Activated CD4-positive, alpha-beta T cell treated with anti-CD3 and anti-CD28 coated beads for 1 hour (primary cell): ENCODE results near the gene CSH1.
"Not testable (repeated sequence)": the region's sequence is repeated elsewhere in the genome, so short reads cannot be mapped to it uniquely, and the experiment has no call there.

Experiments used
- DNase-seq: peaks from one replicate; pipeline ENCODE4 v3.0.0-alpha.2; 2020

CSH1 gene

DNA sequence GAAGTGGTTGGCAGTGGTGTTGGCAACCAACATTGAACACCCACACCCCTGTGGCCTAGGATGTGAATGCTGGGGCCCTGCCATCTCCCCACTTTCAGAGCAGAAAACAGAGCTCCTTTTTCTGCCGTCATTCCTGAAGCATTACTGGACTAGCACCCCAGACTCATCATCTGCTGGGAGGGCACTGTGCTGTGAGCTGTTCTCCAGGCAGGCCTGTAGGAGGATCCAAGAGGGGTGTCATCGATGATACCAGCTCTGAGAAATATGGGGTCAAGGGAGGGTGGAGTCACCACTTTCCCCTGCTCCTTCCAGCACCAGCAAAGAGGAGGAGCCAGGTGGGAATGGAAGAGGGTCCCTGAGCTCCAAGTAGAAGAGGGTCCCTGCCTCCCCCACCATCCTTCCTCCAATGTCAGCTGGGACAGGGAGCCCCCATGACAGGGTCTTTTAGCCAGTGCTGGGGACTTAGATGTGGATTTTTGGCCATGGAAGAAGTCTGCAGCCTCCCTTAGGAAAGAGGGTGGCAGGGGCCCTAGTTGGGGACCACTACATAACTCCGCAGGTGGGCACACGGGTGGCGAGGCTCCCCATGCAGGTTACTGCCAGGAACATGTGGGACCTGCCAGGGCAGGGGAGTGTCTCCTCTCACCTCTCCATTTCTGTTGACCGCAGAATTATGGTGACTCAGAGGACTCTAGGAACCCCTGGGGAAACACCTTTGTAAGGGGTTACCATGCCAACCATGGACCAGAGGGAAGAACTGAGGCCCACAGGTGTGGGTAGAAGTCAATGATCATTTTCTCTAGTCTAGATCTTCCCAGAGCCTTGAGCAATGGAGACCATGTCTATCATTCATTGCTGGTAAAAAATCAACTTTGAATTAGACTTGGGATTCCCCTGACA is 2.8 kb upstream of the CSH1 start:
- not testable (repeated sequence) for DNase-seq

DNA sequence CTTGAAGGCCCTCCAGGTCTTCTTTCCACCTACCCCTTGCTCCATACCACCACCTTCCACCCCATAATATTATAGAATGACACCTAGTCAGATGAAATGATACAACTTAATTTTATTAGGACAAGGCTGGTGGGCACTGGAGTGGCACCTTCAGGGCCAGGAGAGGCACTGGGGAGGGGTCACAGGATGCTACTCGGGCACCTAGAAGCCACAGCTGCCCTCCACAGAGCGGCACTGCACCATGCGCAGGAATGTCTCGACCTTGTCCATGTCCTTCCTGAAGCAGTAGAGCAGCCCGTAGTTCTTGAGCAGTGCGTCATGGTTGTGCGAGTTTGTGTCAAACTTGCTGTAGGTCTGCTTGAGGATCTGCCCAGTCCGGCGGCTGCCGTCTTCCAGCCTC is 1.6 kb downstream of the CSH1 start:
- DNase-seq: not testable (repeated sequence)

DNA sequence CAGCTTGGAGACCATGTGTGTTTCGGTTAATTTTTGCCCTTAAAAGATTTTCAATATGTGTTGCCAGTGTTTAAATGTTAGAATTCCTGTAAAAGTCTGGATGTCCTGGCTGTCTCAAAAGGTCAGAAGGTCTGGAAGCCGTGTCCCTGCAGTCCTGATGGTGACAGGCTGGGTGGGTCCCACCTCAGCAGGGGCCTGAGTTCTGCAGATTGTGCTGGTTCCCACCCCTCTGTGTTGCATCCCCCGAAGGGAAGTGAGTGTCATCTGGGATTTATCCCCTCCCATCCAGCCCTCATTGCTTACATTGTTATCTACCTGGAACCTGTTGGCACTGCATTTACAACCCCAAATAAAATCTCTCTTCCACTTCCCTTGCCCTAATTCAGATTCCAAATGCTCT is 2.4 kb downstream of the CSH1 start:
- DNase-seq: not testable (repeated sequence)

DNA sequence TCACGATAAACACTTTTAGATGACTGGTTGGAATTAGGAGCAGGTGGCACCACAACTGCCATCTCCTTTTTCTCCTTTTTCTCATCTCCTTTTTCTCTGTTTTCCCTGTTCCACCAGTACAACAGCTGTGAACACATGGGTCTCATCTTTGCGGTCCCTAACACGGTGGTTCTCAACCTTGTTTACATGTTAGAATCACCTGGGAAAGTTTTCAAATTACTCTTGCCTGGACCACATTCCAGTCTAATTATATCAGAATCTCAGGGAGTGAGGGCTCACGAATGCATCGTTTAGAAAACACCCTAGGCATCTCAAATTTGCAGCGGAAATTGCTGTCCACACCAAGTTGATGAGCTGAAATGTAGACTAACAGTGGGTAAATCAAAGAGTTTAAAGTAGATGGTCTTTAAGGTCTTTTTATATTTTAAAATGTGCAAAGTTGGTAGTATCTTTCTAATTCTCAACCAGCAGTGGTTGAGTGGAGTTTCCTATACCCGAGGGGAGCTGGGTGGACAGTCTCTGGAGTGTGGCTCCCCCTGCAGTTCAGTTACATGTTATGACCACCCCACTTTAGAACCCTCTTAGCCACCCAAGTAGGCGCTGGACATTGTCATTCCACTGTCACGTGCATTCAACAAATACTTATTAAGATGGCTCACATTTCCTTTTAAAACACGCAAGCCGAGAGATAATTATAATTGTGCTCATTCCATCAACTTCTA is 3.9 kb downstream of the CSH1 start:
- DNase-seq: not testable (repeated sequence)

DNA sequence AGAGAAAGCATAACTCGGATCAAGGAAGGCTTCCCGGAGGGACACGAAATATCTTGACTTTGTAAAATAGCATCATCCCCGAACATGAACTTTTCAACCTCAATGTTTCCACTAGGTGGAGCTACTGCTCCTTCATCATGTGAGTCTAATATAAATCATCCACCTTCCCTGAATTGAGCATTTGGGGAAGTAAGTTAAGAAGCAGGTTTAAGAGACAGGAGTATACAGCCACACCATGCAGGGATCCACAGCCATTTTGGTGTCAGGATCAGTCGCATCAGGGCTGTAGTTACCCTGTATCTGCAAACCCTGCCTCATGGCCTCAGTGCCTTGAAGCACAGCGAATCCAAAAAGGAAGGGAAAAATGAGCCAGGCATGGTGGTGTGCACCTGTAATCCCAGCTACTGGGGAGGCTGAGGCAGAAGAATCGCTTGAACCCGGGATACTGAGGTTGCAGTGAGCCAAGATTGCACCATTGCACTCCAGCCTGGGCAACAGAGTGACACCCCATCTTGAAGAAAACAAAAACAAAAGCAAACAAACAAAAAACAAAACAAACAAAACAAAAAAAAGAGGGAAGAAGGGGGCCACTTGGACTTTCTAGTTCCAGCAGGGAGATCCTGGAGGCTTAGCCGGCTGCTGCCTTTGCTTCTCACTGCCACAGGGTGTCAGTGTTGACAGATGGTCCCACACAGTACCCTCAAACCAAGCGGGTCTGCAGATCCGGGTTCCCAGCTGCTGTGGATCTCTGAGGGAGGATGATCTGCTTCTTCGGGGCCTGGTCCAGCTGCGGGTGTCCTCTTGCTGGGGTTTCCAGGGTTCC is 7.1 kb downstream of the CSH1 start:
- DNase-seq: not testable (repeated sequence)

DNA sequence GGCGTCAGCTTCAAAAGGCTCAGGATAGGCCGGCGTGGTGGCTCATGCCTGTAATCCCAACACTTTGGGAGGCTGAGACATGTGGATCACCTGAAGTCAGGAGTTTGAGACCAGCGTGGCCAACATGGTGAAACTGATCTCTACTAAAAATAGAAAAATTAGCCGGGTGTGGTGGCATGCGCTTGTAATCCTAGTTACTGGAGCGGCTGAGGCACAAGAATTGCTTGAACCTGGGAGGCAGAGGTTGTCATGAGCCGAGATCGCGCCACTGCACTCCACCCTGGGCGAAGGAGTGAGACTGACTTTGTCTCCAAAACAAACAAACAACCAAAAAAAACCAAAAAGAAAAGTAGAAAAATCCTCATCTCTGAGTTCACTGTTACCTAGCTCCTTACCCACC is 11.3 kb downstream of the CSH1 start:
- not testable (repeated sequence) for DNase-seq

DNA sequence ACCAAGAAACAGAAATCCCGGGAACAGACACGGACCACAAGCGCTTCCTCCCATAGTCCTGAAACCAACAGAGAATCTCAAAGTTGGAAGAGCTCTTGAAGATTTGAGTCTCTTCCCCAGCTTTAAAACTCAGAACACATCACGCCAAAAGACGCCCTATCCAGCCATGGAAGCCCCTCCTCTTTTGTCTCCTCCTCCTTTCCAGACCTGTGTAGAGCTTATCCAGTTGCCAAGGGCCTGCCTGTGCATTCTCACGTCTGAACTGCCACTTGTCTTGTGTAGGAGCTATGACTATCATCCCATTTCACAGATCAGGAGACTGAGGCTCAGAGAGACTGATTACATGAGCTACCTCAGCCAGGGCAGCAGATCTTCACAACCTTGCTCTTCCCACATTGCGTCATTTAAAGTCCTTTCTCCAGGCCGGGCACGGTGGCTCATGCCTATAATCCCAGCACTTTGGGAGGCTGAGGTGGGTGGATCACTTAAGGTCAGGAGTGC is 13.7 kb downstream of the CSH1 start:
- DNase-seq: not testable (repeated sequence)

DNA sequence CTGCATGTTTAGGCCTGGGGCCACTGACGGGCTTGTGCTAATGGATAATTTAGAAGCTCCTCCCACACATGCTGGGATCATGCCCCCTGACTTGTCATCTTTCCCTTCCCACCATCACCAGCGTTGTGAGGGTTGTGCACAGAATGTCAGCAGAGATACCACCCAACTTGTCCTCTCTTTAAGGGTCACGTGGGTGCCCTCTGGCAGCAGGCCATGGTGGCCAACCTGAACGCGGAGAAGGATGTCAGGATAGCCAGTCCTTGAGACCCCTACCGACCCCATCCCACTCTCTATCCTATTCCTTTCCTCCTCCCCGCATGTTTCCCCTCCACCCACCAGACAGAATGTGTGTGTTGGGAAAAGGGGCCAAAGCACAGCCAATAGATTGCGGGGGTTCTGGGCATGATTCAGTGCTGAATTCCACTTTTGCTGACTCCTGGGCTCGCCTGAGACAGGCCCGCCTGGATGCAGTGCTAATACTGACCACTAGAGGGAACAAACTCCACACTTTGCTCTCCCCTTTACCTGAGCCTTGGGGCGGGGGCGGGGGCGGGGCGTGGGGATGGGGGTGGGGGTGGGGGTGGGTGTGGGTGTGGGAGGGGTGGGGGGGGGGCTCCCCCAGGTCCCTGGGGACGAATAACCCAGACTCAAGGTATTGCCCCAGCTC is 14.3 kb downstream of the CSH1 start, which contains the start of gene GH2:
GH2 (minus strand) TSS at position 10 of the 667 bp plus-strand sequence. CDS start 143 bp downstream, outside the sequence.
- peak; percentile 44 for DNase-seq

DNA sequence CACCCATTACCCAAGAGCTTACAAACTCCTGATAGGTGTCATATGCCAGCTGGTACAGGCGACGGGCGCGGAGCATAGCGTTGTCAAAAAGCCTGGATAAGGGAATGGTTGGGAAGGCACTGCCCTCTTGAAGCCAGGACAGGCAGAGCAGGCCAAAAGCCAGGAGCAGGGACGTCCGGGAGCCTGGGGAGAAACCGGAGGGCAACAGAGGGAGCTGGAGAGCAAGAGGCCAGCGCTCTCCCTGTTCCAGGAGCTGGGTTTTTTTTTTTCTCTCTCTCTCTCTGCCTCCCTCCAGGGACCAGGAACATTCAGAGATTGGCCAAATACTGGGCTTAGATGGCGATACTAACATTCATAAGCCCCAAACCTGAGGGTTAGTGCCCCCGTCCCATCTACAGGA is 15.0 kb downstream of the CSH1 start:
- DNase-seq: not testable (repeated sequence)

DNA sequence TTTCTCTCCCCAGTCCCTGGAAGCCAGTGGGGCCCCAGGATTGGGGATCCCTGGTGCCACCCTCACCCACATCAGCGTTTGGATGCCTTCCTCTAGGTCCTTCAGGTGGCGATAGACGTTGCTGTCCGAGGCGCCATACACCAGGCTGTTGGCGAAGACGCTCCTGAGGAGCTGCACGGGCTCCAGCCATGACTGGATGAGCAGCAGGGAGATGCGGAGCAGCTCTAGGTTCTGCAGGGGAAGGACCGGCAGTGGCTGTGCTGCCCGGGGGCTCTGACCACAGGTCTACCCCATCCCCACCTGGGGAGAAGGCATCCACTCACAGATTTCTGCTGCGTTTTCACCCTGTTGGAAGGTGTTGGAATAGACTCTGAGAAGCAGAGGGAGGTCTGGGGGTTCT is 15.7 kb downstream of the CSH1 start:
- DNase-seq: no peak

DNA sequence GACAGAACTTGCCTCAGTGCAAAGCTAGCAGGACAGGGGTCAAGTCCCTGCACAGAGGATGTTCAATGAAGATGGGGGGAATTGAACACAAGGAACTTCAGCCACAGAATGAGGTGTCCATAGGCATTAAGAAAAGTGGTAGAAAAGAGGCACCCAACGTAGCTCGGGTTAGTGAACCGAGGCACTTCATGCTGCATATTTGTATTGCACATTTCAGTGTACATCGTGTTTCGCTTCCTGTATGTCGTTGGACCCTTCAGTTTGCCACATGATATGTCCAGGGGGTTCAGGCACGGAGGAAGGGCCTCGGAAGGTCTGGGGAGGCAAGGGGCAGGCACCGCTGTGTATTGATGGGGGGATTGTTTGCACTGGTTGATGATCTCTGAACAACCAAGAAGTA is 18.0 kb downstream of the CSH1 start:
- not testable (repeated sequence) for DNase-seq

DNA sequence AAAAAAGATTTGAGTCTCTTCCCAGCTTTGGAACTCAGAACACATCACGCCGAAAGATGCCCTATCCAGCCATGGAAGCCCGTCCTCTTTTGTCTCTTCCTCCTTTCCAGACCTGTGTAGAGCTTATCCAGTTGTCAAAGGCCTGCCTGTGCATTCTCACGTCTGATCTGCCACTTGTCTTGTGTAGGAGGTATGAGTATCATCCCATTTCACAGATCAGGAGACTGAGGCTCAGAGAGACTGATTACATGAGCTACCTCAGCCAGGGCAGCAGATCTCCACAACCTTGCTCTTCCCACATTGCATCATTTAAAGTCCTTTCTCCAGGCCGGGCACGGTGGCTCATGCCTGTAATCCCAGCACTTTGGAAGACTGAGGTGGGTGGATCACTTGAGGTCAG is 21.7 kb downstream of the CSH1 start:
- not testable (repeated sequence) for DNase-seq

DNA sequence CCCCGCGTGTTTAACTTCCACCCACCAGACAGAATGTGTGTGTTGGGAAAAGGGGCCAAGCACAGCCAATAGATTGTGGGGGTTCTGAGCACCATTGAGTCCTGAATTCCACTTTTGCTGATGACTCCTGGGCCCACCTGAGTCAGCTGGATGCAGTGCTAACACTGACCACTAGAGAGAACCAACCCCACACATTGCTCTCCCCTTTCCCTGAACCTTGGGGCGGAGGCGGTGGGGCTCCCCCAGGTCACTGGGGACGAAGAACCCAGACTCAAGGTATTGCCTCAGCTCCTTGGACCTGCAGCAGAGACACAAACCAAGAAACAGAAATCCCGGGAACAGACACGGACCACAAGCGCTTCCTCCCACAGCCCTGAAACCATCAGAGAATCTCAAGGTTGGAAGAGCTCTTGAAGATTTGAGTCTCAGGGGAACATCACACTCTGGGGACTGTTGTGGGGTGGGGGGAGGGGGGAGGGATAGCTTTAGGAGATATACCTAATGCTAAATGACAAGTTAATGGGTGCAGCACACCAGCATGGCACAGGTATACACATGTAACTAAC is 22.2 kb downstream of the CSH1 start:
- DNase-seq: not testable (repeated sequence)

DNA sequence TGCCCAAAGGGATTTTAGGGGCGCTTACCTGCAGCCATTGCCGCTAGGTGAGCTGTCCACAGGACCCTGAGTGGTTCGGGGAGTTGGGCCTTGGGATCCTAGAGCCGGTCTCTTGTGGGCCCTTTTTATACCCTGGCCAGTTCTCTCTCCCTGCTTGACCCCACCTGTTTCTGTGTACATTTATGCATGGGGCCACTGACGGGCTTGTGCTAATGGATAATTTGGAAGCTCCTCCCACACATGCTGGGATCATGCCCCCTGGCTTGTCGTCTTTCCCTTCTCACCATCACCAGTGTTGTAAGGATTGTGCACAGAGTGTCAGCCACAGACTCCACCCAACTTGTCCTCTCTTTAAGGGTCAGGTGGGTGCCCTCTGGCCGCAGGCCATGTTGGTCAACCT is 22.8 kb downstream of the CSH1 start, which contains the start of gene CSH2:
CSH2 (minus strand) TSS at position 101 of the 400 bp plus-strand sequence; CDS start at position 38, 63 bp downstream.
- DNase-seq: not testable (repeated sequence)

DNA sequence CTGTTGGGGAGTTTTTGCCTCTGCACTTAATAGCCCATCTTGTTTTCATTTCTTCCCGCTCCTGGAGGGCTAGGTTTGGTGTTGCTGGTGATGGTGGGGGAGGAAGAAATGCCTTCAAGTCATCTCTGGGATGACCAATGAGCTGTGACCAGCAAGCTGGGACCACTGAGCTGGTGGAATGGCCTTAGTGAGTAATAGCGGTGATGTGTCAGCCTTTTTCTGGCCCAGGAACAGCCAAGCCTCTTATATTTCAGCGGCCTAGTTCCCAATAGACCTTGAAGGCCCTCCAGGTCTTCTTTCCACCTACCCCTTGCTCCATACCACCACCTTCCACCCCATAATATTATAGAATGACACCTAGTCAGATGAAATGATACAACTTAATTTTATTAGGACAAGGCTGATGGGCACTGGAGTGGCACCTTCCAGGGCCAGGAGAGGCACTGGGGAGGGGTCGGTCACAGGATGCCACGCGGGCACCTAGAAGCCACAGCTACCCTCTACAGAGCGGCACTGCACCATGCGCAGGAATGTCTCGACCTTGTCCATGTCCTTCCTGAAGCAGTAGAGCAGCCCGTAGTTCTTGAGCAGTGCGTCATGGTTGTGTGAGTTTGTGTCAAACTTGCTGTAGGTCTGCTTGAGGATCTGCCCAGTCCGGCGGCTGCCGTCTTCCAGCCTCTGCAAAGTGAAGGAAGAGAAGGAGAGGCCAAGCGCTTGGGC is 24.6 kb downstream of the CSH1 start:
- not testable (repeated sequence) for DNase-seq

DNA sequence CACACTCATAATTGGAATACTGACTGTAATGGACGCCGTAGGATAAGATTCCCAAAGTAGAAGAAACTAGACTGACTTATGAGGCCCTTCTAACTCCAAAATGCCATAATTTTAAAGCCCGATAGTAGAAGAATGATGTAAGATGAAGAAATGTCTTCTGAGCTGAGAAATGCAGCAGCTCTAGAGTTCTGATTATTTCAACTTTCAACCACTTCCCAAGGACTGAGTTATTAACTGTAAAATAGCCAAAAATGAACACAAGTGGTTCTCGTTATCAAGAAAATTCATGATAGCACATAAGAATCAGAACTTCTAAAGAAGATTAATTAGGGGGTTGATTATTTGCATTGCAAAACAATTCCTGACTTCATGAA is 26.1 kb downstream of the CSH1 start:
- DNase-seq: not testable (repeated sequence)

DNA sequence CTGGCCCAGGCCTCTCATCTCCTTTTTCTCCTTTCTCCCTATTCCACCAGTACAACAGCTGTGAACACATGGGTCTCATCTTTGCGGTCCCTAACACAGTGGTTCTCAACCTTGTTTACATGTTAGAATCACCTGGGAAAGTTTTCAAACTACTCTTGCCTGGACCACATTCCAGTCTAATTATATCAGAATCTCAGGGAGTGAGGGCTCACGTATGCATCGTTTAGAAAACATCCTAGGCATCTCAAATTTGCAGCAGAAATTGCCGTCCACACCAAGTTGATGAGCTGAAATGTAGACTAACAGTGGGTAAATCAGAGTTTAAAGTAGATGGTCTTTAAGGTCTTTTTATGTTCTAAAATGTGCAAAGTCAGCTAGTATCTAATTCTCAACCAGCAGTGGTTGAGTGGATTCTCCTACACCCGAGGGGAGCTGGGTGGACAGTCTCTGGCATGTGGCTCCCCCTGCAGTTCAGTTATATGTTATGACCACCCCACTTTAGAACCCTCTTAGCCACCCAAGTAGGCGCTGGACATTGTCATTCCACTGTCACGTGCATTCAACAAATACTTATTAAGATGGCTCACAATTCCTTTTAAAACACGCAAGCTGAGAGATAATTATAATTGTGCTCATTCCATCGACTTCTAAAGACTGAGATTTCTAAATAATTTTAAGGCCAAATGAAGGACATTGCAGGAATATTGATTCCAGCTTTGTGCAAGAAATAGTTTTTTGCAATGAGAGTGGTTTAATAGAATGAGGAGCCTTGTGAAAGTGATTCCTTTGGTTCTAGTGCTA is 26.7 kb downstream of the CSH1 start:
- DNase-seq: not testable (repeated sequence)

DNA sequence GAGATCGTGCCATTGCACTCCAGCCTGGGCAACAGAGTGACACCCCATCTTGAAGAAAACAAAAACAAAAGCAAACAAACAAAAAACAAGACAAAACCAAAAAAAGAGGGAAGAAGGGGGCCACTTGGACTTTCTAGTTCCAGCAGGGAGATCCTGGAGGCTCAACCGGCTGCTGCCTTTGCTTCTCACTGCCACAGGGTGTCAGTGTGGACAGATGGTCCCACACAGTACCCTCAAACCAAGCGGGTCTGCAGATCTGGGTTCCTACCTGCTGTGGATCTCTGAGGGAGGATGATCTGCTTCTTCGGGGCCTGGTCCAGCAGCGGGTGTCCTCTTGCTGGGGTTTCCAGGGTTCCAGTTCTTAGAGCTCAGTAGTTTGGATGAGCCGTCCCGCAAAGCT is 29.7 kb downstream of the CSH1 start:
- DNase-seq: not testable (repeated sequence)

DNA sequence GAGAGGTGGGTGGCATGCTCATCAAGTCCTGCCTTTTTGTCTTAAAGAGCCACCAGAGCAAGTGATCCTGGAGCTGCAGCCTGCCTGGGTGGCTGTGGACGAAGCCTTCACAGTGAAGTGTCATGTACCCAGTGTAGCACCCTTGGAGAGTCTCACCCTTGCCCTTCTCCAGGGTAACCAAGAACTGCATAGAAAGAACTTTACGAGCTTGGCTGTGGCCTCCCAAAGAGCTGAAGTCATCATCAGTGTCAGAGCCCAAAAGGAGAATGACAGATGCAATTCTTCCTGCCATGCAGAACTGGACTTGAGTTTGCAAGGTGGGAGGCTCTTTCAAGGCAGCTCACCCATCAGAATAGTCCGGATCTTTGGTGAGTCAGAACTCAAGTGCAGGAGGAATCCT is 37.1 kb downstream of the CSH1 start:
- no peak for DNase-seq

DNA sequence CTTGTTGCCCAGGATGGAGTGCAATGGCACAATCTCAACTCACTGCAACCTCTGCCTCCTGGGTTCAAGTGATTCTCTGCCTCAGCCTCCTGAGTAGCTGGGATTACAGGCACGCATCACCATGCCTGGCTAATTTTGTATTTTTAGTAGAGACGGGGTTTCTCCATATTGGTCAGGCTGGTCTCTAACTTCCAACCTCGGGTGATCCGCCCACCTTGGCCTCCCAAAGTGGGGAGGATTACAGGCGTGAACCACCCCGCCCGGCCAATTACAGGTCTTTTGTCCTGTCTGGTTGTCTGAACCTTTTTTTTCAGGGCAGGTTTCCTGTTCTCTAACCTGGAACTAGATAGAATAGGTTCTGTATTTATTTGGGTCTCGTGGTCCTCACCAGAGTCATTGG is 39.9 kb downstream of the CSH1 start:
- DNase-seq: not testable (repeated sequence)
